Fibroblast of peridontal ligament (primary cell): ENCODE results near the gene APBA1.
A peak's percentile ranks its signal among the peaks of the same experiment; 100 is the strongest.

Experiments used
- DNase-seq: peaks from one replicate; pipeline ENCODE4 v3.0.0-alpha.2; 2010; ENCODE audit errors: extremely low read depth

The APBA1 gene

DNA sequence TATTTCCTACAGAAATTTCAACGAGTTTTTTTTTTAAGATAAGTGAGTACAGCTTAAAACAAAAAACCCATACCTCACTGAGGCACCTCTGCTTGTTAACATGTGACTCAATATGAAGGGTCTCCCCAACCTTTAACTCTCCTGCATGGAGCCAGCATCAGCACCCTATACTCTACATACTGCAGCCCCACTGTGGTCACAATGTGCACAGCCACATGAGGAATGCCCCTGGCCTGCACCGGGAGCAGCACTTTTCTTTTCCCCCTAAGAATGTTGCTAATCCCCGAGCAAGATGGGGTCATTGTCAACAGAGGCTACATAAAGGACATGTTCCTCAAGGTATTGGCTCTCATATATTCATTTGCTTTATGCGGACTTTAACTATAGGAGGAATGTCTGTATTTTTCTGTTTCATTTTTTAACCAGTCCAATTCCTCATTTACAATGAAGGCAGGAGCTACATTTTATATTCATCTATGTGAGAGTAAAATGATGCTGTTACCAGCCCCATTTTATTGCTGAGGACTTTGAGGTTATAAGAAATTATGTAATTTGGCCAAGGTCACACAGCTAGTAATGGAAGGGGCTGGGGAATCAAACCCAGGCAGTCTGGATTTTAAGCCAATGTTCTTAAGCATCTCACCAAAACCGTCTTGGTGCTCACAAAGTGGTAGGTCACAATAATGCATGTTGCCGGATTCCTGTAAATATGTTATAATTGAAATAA is 93.0 kb downstream of the APBA1 start:
- DNase-seq: no peak

DNA sequence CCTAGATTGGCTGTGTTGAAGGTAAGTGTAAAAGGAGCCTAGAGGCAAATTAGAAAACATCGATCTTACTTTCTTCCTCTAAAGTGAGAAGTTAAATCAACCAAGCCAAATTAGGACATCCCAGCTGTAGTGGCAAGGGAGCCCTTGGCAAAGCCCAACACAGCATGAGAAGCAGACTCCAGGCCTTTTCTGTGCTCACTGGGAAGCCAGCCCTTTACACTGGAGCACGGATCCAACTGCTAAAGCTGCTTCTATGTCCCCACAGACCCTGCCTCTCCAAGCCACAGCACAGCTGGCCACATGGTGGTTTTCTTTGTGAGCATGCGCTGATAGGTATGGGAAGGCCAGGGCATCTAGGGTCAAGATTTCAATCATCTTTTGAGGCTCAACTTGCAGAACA is 94.1 kb downstream of the APBA1 start:
- DNase-seq: no peak

DNA sequence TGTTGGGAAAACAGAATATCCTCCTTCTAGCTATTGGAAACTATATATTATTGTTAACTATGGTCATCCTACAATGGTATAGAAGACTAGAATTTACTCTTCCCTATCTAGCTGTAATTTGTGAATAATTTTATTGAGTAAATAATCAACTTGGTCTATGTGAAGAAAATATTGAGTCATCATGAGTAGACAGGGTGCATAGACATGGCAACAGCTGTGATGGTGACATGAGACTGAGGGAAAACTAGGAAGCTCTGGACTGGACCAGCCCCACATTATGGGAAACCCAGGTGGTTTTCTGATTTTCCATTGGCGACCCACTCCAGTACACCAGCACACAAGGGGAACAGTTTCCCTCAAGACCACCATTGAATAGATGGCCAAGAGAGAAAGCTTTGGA is 95.0 kb downstream of the APBA1 start:
- no peak for DNase-seq

DNA sequence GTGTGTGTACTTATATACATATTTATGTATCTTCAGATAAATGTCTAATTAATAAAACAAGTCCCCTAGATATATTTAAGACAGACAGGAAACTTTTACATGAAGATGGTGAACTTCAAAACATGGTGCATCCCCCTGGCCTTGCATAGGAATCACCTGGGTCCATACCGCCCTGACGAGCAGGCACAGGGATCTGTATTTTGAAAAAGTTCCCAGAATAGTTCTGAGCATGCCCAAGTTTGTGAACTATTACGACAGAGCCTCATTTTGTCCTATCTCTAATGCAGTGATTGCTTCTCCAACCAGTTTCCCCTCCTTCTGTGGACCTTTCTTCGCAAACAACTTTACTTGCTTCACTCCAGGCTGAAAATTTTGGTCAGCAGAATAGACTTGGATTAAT is 98.1 kb downstream of the APBA1 start:
- DNase-seq: no peak

DNA sequence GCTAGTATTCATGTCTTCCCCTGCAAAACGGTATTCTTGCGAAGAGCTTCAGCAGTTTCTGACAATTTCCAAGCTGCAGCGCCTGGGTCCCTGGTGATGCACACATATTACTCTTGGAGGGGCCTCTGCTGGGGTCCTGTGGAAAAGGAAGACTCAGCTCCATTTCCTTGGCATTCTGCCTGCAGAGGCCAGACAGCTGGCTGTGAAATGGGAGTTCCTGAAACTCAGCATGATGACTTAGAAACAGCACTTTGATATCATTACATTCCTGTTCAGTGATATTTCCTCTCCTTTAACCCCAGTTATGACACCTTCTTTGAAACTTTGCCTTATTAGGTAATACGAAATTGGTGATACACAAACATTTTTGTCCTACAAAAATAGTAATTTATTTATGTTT is 98.5 kb downstream of the APBA1 start:
- no peak for DNase-seq

DNA sequence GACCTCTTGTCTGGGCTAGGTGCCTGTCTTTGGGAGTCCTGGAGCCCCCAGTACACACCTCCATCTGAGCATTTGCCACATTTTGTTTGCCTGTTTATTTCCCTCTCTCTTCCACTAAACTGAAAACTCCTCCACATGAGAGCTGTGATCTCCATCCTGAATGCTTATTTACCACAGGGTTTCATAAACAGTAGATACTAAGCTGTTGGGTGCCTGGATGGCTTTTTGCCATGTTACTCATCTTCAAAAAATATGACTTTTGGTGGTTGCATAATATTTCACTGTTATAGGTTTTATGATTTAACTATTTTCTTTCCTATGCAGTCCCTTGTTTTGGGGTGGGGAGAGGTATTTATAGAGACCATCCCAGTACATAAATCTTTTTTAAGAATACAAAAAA is 99.6 kb downstream of the APBA1 start:
- no peak for DNase-seq

DNA sequence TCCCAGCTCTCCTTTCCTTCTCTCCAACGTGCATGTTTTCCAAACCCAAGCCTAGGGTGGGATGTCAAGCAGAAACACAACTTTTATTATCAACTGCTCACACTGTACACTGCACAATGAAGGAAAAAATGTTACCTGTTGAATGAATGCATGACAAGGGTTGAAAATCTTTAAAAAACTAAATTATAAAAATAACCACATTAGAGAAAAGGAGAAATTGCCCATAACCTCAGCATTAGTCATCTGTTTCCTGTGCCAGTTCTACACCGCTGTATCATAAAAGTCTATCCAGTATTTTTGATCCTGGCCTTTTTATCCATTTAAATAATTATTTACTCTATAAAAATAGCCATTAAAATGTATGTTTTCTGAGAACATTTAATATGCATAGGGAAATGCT is 101.1 kb downstream of the APBA1 start:
- DNase-seq: no peak

DNA sequence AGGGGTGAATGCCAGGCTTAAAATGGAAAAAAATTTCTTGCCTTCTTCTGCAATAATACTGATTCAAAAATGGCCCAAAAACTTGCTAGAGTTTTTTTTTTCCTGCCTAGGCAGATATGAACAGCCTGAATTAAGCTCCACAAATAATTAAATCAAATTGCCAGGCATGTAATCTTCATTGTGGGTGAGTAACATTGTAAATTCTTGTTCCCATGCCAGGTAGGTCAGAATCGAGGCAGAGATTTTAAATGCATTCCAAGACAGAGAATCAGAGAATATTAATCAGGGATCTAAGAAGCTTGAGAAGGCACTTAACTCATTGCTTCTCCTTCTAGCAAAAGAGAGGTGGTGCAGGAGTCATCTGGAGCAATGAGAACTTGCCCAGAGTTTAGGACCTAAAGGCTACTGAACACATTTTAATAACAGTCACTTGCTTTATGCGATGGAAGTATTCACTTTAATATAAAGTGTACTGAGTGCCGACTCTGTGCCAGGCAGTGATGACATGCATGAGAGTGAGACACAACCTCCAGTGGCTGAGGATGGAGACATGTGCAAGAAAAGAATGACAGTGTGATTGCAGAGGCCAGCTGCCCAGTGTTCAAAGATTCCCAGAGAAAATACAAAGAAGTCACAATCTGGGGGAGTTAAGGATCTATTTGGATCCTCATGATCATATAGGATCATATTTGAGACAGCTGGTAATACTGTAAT is 102.3 kb downstream of the APBA1 start:
- DNase-seq: peak; percentile 71

DNA sequence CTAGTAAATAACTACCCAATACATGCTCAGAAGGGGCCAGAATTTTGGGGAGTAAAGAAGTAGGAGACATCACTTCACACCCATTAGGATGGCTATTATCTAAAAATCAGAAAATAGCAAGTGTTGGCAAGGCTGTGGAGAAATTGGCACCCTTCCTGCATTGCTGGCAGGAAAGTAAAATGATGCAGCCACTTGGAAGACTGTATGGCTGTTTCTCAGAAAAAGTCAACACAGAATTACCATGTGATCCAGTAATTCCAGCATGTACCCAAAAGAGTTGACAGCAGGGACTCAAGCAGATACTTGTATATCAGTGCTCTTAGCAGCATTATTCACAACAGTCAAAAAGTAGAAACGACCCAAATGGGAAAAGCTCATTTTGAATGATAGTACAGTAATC is 107.6 kb downstream of the APBA1 start:
- DNase-seq: peak; percentile 21

DNA sequence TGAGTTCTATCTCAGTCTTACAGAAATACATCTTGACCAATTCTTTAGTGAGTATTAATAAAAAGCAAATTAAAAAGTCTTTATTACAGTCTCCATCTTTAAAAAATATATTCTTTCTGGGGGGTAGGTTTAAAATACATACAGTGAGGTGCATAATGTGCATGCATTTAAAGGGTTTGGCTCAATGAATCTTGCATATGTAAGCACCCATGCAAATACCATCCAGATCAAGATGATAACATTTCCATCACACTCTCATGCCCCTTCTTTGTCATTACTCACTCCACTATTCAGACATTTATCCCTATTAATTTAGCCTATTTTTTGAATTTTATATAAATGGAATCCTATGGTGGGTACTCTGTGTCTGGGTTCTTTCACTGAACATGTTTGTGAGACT is 113.0 kb downstream of the APBA1 start:
- DNase-seq: no peak

DNA sequence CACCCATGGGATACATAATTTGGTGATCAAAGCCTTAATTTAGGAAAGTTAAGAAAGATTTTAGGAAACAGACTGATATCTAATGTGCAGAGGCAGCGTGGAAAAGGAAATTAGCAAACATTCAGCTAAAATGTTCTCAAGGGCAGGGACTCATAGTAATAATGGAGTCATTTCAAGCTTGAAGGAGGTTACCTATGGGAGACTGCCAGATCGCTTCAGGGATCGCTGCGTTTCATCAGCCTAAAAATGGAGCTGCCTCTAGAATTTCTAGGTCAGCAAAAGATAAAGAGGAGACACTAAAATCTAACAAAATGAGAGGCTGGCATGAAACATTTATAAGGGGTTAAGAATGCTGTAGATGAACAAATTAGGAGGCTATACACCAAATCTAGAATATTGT is 115.5 kb downstream of the APBA1 start:
- DNase-seq: no peak

DNA sequence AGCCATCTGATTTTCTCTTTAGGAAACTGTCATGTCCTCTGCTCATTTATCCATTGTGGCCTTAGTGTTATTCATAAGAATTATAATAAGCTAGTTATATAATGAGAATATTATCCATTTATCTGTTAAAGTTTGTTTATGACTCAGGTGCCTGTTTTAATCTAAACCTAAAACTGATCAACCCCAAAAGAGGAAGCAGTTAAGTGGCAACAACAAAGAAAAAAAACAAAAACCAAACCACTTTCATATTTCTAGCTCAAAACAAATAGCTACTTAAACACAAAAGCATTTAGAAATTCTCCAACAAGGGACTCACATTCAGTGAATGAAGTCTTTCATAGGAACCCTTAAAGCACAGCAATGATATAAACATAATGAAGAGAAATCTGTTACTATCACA is 116.4 kb downstream of the APBA1 start:
- DNase-seq: no peak

DNA sequence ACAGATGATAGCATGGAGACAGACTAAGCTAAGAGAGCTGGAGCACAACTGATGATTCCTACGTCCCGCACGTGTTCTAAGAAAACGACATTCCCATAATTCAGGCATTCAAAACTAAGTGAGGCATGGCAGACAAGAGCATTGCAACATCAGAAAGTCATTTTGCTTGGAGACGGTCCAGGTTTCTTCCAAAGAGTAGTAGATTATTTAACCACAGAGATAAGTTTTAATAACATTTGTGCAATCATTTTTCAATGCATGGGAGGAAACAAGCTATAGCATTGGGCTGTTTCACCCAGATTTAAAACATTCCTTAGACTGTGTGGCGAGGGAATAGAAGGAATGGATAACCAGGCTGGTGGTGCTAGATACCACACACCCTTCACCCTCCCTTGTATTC is 117.2 kb downstream of the APBA1 start:
- DNase-seq: peak; percentile 63

DNA sequence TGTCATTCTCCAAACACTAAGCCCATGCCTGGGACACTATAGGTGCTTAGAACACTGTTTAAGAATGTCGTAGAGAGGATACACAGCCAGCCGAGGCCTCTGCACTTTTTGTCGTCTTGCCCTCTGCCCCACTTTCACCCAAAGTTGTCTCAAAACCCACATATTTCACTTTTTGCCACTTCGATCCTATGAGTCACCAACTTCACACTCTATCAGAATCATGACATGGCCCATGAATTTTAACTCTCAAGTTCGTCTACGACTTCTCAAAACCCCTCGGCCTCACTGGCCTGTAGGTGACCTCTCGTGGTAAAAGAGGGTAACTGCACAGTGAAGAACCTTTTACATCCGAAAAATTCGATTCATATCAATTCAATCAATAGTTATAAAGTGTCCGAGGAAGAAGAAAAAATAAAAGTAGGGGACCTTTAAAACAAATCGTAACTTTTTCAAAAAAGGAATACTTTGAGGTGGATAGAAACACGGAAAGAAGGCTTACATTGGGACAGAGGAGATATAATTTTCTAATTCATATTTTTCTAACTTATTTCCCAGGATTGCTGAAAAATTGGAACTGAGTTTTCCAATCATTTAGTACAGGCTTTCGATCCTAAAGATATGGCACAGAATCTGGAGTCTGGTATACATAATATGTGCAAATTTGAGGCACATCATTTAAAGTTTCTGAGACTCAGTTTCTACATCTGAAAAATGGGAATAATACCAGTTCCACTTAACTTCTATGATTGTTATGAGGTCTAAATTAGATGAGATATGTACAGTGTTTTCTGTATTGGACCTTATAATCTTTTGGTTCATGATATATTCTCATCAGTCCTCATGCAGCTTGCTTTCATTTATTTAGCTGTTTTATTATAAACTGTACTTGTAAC is 122.6 kb downstream of the APBA1 start:
- peak; percentile 70 for DNase-seq

DNA sequence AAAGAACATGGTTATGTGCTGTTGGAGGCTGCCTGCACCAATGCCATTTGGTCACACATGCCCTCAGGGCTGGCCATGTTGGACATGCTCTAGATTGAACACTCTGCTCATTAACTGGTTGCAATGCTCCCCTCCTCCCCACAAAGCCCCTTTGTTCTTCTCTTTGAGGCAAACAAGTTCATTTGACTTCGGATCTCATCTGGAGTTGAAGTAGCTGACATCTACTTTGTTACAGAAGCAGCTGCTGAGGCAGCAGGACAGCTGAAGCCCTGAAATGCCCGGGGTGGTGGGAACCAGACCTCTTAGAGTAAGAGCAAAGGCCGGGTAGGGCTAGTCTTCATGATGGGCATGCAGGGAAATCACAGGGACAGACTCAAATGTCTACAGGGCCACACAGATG is 123.5 kb downstream of the APBA1 start:
- DNase-seq: no peak

DNA sequence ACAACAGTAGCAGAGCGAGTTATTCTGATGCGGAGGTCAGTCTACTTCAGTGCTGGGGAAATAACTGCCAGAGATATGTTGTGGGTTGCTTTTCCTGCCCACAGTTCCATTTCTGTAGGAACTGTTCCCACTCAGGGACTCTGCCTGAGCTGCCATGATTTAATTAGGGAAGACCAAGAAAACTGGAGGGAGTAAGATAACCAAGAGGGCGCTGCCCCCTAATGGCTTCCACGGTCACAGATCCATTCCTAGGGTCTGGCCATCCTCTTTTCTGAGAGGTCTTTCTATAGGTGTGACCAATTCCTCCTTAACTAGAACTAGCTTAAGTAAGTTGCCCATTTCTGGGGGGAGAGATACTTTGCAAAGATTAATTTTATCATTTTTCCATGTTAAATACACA is 125.9 kb downstream of the APBA1 start:
- peak; percentile 21 for DNase-seq

DNA sequence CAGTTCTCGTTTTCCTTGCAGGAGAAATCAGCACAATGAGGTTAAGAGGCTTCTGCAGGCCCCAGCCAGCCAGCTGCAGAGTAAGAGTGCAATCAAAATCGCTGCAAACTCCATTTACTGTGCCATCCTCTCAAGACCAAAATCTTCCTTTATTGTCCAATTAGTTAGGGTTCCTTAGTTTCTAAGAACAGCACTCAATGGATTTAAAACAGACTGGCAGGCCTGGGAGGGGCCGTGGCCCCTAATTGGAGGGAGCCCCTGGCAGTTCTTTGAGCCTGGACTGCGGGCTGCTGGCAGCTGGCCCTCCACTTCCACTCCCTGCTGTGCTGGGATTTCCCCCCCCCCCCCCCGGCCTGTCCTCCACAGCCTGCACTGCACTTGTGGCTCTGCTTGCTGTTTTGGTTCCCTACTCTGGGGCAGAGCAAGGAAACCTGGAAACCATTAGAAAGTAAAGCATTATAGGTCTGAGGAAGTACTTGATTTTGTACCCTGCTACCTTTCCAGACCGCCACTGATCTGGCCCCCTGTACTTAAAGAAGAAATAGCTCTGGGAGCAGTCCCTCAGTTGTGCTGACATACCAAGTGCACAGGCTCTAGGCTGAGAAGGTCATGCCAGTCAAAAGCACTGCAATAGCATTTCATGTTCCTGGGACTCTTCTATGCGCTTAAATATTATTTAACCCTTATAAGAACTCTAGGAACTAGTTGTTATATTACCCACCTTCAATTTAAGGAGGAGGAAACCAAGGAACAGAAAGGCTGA is 129.0 kb downstream of the APBA1 start:
- DNase-seq: no peak

DNA sequence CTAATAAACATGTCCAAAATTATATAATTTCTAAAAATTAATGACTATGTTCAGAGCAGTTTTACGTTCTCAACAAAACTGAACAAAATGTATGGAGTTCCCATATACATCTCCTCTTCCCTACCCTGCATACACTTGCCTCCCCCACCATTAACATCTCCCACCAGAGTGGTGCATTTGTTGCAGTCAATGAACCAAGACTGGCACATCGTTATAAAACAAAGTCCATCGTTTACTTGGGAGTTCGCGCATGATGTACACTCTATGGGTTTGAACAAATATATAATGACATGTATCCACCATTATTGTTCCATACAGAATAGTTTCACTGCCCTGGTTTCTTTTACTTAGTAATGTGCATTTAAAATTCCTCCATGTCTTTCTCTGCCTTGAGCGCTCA is 130.1 kb downstream of the APBA1 start:
- DNase-seq: no peak

DNA sequence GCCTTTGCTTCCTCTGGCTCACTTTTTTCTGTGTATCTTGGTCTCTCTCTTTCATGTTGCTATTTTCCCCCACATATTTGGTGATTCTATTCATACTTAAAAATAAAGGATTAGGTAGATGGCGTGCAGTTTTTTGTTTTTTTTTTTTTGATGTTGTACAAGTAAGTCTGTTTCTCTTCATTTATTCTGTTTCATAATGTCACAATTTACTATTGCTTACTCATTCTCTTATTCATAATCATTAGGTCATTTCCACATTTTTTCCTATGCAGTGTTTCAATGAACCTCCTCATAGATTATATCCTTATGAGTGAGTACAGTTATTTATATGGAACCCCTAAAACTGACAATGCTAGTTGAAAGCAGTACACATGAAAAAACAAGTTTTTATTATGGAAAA is 136.3 kb downstream of the APBA1 start:
- peak; percentile 17 for DNase-seq

DNA sequence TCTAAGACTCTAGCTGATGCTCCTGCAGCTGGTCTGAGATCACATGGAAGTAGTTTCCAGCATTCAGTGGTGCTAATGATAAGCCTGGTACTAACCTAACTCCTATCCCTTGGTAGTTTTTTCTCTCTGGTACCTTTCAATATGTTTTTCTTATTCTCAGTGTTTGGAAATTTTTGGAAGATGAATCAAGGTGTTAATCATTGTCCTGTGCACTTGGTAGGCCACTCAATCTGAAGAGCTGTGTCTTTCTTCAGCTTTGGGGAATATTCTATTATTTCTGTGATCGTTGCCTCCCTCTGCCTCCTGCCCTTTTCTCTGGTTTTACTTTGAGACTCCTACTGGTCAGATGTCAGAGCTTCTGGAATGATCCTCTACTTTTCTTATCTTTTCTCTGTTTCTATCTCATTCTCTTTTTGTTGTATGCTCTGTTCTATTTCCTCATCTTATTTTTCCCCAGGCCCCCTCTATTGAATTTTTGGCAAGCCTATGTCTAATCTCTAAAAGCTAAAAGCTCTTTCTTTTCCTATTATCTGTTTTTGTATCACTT is 136.8 kb downstream of the APBA1 start:
- DNase-seq: no peak

DNA sequence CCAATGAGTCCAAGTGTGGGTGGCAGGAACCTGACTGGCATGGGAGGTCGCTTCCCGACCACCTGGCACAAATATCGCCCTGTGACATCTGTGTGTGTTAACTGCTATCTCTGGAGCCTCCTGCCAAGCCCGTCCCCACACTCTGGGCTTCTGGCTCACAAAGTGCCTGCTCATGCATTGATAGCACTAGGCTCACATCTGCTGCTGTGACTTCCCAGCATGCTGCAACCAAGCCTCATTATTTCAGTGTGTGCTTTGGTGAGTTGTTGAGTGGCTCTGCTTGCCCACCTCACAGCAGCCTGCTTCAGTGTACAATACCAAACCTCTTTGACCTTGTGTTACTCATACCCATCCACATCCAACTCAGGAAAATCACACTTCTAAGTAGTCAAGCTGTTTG is 139.8 kb downstream of the APBA1 start:
- DNase-seq: no peak

DNA sequence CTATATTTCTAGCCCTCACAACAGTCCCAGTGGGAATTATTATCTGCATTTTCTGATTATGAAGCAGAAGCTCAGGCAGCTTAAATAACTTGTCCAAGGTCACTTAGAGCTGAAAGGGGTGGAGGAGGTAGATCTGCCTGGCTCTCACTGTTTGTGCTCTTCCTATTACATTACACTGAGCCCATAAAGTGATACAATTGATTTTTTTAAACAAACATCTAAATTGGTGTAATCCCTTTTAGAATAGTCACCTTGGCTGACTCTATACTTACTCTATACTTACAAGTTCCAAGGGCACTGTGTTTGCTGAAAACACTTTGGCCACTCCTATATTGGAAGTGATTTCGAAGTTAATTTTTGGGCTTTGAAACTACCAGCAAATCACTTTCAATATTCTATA is 144.7 kb downstream of the APBA1 start:
- DNase-seq: no peak
